Effector memory CD8-positive, alpha-beta T cell (primary cell): ENCODE measurements around the gene MAP3K8.
"Not testable (repeated sequence)": the region's sequence is repeated elsewhere in the genome, so short reads cannot be mapped to it uniquely, and the experiment has no call there.

Experiments
- ATAC-seq: fragments of 150-1000 bp; cut with Tn5 transposase; replicated peaks from 2 replicates; pipeline ENCODE4 v1.10.0; 2021; ENCODE audit warnings: mild to moderate bottlenecking, moderate library complexity
- DNase-seq, 3 experiments: peaks; one replicate each; pipeline ENCODE4 v3.0.0; 2021
- H3K27ac Mint-ChIP-seq, 2 donors: one replicate each; pipeline ENCODE4 v1.8.0; 2022; ENCODE audit warnings: mild to moderate bottlenecking in 2 of 2, mixed read lengths in 2 of 2, moderate library complexity in 2 of 2
- H3K27me3 Mint-ChIP-seq, 2 donors: one replicate each; pipeline ENCODE4 v1.8.0; 2022; ENCODE audit warnings: mixed read lengths in 2 of 2
- H3K36me3 Mint-ChIP-seq: one replicate; pipeline ENCODE4 v1.8.0; 2022; ENCODE audit warnings: mild to moderate bottlenecking, moderate library complexity, mixed read lengths; ENCODE audit not compliant: insufficient read depth
- H3K4me1 Mint-ChIP-seq, 2 donors: one replicate each; pipeline ENCODE4 v1.8.0; 2022; ENCODE audit warnings: low read depth in 2 of 2, mixed read lengths in 2 of 2
- H3K4me3 Mint-ChIP-seq, 2 donors: one replicate each; pipeline ENCODE4 v1.8.0; 2022; ENCODE audit warnings: mild to moderate bottlenecking in 2 of 2, mixed read lengths in 2 of 2, moderate library complexity in 2 of 2
- H3K9me3 Mint-ChIP-seq, 2 donors: one replicate each; pipeline ENCODE4 v1.8.0; 2022; ENCODE audit warnings: mixed read lengths in 2 of 2

Gene MAP3K8

GRCh38 chr10:30404540-30404939 lies 29.4 kb upstream of the MAP3K8 start:
- no peak overlapping the region for H3K27ac Mint-ChIP-seq
- H3K9me3 Mint-ChIP-seq = no peaks in the 10 kb centered on the region
- H3K4me1 Mint-ChIP-seq = no peaks in the 10 kb centered on the region
- no peak for ATAC-seq
- DNase-seq = no peak
- no peaks in the 10 kb centered on the region for H3K36me3 Mint-ChIP-seq
- no peaks in the 10 kb centered on the region for H3K27me3 Mint-ChIP-seq
- no peak overlapping the region for H3K4me3 Mint-ChIP-seq

- no peak overlapping the region for H3K27ac Mint-ChIP-seq
- no peaks in the 10 kb centered on the region for H3K36me3 Mint-ChIP-seq
- no peak overlapping the region for H3K4me3 Mint-ChIP-seq
- H3K9me3 Mint-ChIP-seq = no peaks in the 10 kb centered on the region
- no peak for ATAC-seq
- H3K27me3 Mint-ChIP-seq = no peaks in the 10 kb centered on the region
- no peak for DNase-seq
- peaks cover 0 to 2% of the 10 kb centered on the region in 2 donors for H3K4me1 Mint-ChIP-seq
Measured at GRCh38 chr10:30411263-30411662, 22.7 kb upstream of the MAP3K8 start.

DNA sequence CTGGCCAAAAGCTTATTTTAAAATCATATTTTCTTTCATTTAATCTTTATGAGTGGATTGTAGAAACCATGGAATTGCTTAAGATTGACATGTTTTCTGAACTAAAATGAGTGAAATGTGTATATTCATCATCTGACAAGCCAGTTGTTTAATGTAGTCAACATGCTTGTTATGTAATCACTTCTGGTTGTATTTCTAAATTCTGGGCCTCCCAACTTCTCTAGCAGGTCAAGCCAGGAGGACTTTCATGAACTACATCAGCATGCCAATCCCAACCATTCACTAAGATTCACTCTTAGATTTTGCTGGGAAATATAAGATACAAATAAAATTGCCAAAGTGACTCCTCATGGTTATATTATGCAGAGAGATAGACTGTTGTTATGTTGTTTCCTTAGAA lies 21.1 kb upstream of the MAP3K8 start:
- H3K27ac Mint-ChIP-seq = no peak overlapping the region
- no peaks in the 10 kb centered on the region for H3K9me3 Mint-ChIP-seq
- DNase-seq = no peak
- H3K4me3 Mint-ChIP-seq = no peak overlapping the region
- ATAC-seq = no peak
- peaks cover 3 to 5% of the 10 kb centered on the region in 2 donors for H3K4me1 Mint-ChIP-seq
- no peaks in the 10 kb centered on the region for H3K36me3 Mint-ChIP-seq
- H3K27me3 Mint-ChIP-seq = no peaks in the 10 kb centered on the region

GRCh38 chr10:30413996-30414576 lies 19.9 kb upstream of the MAP3K8 start:
- Mint-ChIP-seq H3K9me3 (no peaks in the 10 kb centered on the region), H3K4me3 (no peak overlapping the region), H3K4me1 (peaks cover 14 to 15% of the 10 kb centered on the region in 2 donors), H3K27ac (no peak overlapping the region), H3K36me3 (peaks cover 4% of the 10 kb centered on the region), H3K27me3 (no peaks in the 10 kb centered on the region)
- peak; percentile 75 for ATAC-seq
- DNase-seq = peak; percentile 36 to 43 (median 40)

DNA sequence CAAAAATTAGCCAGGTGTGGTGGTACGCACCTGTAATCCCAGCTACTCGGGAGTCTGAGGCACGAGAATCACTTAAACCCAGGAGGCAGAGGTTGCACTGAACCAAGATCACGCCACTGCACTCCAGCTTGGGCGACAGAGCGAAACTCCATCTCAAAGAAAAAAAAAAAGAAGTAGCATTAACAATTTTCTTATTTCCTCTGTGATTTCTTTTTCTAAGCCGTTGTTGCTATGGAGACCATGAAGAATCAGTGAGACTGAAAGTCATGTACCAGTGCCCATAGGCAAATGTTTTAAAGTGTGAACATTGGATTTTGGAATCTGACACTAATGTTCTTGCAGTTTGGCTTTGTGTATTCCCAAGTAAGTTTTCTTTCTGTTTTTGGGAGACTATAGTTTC lies 18.4 kb upstream of the MAP3K8 start:
- Mint-ChIP-seq H3K36me3 (peaks cover 7% of the 10 kb centered on the region), H3K9me3 (no peaks in the 10 kb centered on the region), H3K27ac (no peak overlapping the region), H3K4me1 (peaks cover 15 to 22% of the 10 kb centered on the region in 2 donors), H3K4me3 (no peak overlapping the region), H3K27me3 (no peaks in the 10 kb centered on the region)
- ATAC-seq = no peak
- DNase-seq = no peak

- peaks cover 15 to 23% of the 10 kb centered on the region in 2 donors for H3K4me1 Mint-ChIP-seq
- no peaks in the 10 kb centered on the region for H3K27me3 Mint-ChIP-seq
- H3K27ac Mint-ChIP-seq = peak overlapping the region; percentile 88 to 91
- peak overlapping the region; percentile 76 to 82 for H3K4me3 Mint-ChIP-seq
- H3K36me3 Mint-ChIP-seq = peaks cover 7% of the 10 kb centered on the region
- ATAC-seq = no peak
- H3K9me3 Mint-ChIP-seq = no peaks in the 10 kb centered on the region
- DNase-seq = no peak
Measured at GRCh38 chr10:30417301-30417700, 16.7 kb upstream of the MAP3K8 start.

- no peak for ATAC-seq
- no peak overlapping the region for H3K4me3 Mint-ChIP-seq
Measured at GRCh38 chr10:30420266-30420665, 13.7 kb upstream of the MAP3K8 start.

DNA sequence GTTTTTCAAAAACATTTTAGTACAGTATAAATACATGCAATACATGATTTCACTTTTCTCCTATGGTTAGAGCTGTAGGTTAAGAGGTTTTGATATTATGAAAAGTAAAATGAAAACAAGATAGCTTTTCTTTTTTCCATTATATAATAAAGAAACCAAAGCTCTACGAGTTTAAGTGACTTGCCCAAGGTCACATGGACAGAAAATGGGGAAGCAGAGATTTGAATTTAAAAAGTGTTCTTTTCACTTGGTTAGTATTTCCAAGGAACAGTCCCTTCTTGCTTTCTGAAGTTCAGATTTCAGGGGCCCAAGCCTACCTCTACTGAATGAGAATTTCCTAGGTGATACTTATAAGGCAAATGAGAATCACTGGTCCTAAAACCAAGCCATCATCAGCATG lies 13.2 kb upstream of the MAP3K8 start:
- Mint-ChIP-seq H3K9me3 (no peaks in the 10 kb centered on the region), H3K36me3 (peaks cover 7% of the 10 kb centered on the region), H3K4me3 (no peak overlapping the region), H3K27ac (no peak overlapping the region), H3K27me3 (no peaks in the 10 kb centered on the region), H3K4me1 (peaks cover 15 to 21% of the 10 kb centered on the region in 2 donors)
- ATAC-seq = no peak
- DNase-seq = no peak

More at GRCh38 chr10:30420266-30420665, 13.7 kb upstream of the MAP3K8 start:
- peaks cover 15 to 21% of the 10 kb centered on the region in 2 donors for H3K4me1 Mint-ChIP-seq
- H3K27ac Mint-ChIP-seq = no peak overlapping the region
- peaks cover 7% of the 10 kb centered on the region for H3K36me3 Mint-ChIP-seq
- H3K27me3 Mint-ChIP-seq = no peaks in the 10 kb centered on the region
- H3K9me3 Mint-ChIP-seq = no peaks in the 10 kb centered on the region
- DNase-seq = no peak

GRCh38 chr10:30422151-30422695 lies 11.8 kb upstream of the MAP3K8 start:
- H3K9me3 Mint-ChIP-seq = no peaks in the 10 kb centered on the region
- H3K4me1 Mint-ChIP-seq = peaks cover 15 to 21% of the 10 kb centered on the region in 2 donors
- no peak for ATAC-seq
- no peak overlapping the region for H3K4me3 Mint-ChIP-seq
- H3K27ac Mint-ChIP-seq = no peak overlapping the region
- no peak for DNase-seq
- peaks cover 7% of the 10 kb centered on the region for H3K36me3 Mint-ChIP-seq
- no peaks in the 10 kb centered on the region for H3K27me3 Mint-ChIP-seq

DNA sequence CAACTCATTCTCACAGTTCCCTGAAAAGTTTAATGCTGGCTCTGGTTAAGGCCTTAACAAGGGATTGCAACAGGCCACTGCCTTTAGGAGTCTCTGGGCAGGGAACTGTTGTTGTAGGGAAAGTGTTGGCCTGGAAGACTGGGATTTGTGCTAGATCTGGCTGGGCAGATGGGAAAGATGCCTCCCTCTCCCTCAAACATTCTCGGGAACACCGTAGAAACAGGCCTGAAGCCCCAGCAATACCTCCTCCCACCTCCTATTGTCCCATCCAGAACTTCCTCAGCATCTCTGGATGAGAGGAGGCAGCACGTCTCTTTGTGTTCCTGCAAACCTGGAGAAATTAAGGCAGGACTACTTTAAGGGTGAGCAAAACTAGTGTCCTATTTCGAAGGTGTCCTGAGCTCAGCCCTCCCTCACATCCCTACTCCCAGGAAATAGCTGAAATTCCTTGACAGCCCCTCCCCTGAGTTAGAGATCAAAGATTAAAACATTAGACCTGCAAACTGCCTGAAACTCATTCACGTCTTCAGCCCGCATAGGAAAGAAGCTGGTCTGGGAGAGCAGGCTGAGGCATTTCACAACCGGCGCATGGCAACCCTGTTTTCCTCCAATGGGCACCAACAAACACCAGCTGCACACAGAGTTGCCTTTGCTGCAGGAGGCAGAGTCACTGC lies 10.9 kb upstream of the MAP3K8 start:
- ATAC-seq = no peak
- DNase-seq = no peak
- Mint-ChIP-seq H3K27ac (no peak overlapping the region), H3K36me3 (peaks cover 5% of the 10 kb centered on the region), H3K9me3 (no peaks in the 10 kb centered on the region), H3K4me3 (no peak overlapping the region), H3K27me3 (no peaks in the 10 kb centered on the region), H3K4me1 (peaks cover 17 to 22% of the 10 kb centered on the region in 2 donors)

- H3K27me3 Mint-ChIP-seq, ATAC-seq, H3K27ac Mint-ChIP-seq: not testable (repeated sequence)
Measured at GRCh38 chr10:30423655-30424275, 10.2 kb upstream of the MAP3K8 start.

DNA sequence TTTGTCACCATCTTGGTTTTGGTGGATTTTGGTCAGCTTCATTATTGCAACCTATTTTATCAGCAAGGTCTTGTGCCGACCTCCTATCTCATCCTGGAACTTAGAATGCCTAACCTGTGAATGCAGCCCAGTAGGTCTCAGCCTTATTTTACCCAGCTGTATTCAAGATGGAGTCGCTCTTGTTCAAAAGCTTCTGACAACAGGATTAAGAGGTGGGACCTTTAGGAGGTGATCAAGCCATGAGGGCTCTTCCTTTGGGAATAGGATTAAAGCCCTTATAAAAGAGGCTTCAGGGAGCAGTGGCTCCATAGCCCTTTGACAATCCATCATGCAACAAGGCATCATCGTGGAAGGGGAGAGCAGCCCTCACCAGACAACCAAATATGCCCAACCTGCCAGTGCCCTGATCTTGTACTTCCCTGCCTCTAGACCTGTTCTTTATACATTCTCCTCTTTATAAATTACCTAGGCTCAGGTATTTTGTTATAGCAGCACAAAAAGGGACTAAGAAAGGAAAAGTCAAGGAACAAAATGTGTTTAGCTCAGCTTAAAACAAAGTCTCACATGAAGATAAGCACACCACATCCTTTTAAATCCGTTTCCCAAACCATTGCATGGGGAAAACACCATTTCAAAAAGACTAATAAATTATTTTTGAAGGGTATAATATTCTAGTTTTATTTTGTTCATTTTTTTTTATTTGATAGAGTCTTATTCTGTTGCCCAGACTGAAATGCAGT lies 8.5 kb upstream of the MAP3K8 start:
- Mint-ChIP-seq H3K4me3 (no peak overlapping the region), H3K27me3 (no peaks in the 10 kb centered on the region), H3K9me3 (no peaks in the 10 kb centered on the region), H3K36me3 (no peaks in the 10 kb centered on the region), H3K27ac (no peak overlapping the region), H3K4me1 (peaks cover 8 to 11% of the 10 kb centered on the region in 2 donors)
- no peak for ATAC-seq
- no peak for DNase-seq

More at GRCh38 chr10:30423655-30424275, 10.2 kb upstream of the MAP3K8 start:
- peaks cover 14 to 16% of the 10 kb centered on the region in 2 donors for H3K4me1 Mint-ChIP-seq
- H3K36me3 Mint-ChIP-seq, H3K4me3 Mint-ChIP-seq, H3K9me3 Mint-ChIP-seq, DNase-seq: not testable (repeated sequence)

- peaks cover 18 to 20% of the 10 kb centered on the region in 2 donors for H3K4me1 Mint-ChIP-seq
- H3K27ac Mint-ChIP-seq = no peak overlapping the region
- no peaks in the 10 kb centered on the region for H3K9me3 Mint-ChIP-seq
- H3K36me3 Mint-ChIP-seq = peaks cover 36% of the 10 kb centered on the region
- DNase-seq (no peak), ATAC-seq (no peak)
- H3K4me3 Mint-ChIP-seq = no peak overlapping the region
- no peaks in the 10 kb centered on the region for H3K27me3 Mint-ChIP-seq
Measured at GRCh38 chr10:30430544-30431298, 3.3 kb upstream of the MAP3K8 start.
